HFF-Myc (cell line): ENCODE measurements around the gene PDHX.

Source experiments
- DNase-seq: peaks from one replicate; pipeline ENCODE4 v3.0.0-alpha.2; 2011; ENCODE audit warnings: low read depth; ENCODE audit errors: extremely low read depth
- H3K4me3 ChIP-seq: replicated peaks from 2 replicates; pipeline ENCODE4 v1.5.1; 2011; ENCODE audit warnings: low read depth, mild to moderate bottlenecking, control low read depth, low read length
- TF ChIP-seq, protein P1 (sequence below): IDR thresholded peaks from 2 replicates; pipeline ENCODE4 v1.5.1; 2012; ENCODE audit warnings: mild to moderate bottlenecking, low read depth, low read length, control low read depth; ENCODE audit errors: missing control alignments

Gene PDHX

DNA sequence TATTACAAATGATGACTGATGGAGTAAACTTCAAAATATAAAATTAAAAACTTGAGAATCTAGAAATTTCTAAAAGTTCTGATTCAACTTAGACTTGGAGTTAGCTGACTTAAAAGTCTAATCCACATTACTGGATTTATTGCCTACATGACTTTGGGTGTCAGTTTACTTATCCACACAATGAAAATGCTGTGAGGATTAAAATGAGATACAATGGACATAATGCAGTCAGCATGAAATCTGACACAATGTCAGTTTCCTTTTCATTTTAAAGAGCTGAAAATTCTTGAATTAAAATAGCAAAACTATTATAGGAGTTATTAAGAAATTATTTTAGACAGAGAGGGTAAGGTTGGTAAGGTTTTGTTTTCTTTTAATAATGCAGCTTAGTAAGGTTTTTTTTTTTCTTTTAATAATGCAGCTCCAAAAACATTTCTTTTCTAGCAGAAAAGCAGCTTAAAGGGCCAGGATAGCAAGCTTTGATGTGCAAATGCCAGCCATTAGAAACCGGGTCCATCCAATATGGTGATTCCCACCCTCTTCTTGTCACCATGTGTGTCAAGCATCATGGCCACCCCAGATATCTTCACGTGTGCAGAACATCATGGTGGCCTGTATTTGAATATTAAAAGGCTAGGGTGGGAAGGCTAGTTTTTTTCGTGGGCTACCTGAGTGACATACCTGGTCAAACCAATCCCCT is 19.1 kb upstream of the PDHX start:
- DNase-seq: no peak
- TF ChIP-seq, protein P1, sequence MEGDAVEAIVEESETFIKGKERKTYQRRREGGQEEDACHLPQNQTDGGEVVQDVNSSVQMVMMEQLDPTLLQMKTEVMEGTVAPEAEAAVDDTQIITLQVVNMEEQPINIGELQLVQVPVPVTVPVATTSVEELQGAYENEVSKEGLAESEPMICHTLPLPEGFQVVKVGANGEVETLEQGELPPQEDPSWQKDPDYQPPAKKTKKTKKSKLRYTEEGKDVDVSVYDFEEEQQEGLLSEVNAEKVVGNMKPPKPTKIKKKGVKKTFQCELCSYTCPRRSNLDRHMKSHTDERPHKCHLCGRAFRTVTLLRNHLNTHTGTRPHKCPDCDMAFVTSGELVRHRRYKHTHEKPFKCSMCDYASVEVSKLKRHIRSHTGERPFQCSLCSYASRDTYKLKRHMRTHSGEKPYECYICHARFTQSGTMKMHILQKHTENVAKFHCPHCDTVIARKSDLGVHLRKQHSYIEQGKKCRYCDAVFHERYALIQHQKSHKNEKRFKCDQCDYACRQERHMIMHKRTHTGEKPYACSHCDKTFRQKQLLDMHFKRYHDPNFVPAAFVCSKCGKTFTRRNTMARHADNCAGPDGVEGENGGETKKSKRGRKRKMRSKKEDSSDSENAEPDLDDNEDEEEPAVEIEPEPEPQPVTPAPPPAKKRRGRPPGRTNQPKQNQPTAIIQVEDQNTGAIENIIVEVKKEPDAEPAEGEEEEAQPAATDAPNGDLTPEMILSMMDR: no peak
- H3K4me3 ChIP-seq: no peak overlapping the region

DNA sequence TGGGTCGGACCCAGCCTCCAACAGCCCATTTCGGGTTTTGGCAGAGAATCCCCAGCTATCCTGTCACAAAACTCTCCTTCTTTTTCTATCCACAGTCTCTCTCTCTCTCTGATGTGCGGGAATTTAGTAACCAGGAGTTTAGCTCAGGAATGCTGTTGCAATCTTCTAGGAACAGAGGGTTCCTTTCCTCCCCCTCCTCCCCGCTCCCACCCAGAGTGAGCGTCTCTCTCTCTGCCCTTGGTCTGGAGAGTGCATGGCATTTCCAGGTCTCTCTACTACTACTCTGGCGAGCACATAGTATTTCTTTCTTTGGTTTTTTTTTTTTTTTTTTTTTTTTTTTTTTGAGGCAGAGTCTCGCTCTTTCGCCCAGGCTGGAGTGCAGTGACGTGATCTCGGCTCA is 17.9 kb upstream of the PDHX start:
- TF ChIP-seq, protein P1: no peak
- no peak overlapping the region for H3K4me3 ChIP-seq
- no peak for DNase-seq

DNA sequence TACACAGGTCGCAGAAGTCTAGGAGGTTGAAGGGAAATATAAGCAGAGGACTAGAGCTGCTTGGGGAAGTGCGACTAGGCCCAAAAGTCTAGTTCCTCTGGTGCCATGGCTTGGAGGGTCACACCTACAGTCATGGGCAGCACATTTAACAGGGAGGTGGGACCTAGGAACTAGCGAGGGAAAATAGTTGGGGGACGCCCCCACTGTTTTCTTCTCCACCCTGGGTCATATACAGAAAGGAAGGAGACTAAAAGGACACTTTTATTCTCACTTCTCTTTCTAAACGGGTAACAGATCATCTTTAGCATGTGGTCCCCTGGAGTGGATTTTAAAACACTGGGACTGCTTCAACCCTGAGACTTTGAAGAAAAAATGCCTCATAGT is 16.8 kb upstream of the PDHX start:
- no peak overlapping the region for H3K4me3 ChIP-seq
- TF ChIP-seq, protein P1: no peak
- DNase-seq: no peak

DNA sequence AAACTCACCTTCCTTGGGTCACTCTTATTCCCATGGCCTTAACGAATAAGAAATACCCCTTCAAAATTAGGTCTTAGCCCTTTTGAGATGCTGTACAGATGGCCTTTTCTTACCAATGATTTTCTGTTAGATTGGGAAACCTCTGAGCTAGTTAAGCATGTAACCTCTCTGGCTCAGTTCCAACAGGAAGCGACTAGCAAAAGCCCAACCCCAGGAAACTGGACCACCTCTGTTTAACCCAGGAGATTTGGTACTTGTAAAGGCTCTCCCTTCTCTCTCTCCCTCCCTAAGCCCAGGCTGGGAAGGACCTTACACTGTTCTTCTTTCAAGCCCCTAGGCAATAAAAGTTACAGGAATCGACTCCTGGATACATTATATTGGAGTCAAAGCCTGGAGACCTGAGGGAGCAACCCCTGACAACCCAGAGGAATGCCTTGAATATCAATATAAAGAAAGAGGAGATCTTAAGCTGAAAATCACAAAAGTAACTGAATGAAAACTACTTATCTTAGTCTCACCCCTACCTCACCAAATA is 11.9 kb upstream of the PDHX start:
- H3K4me3 ChIP-seq: no peak overlapping the region
- DNase-seq: no peak
- TF ChIP-seq, protein P1: no peak

DNA sequence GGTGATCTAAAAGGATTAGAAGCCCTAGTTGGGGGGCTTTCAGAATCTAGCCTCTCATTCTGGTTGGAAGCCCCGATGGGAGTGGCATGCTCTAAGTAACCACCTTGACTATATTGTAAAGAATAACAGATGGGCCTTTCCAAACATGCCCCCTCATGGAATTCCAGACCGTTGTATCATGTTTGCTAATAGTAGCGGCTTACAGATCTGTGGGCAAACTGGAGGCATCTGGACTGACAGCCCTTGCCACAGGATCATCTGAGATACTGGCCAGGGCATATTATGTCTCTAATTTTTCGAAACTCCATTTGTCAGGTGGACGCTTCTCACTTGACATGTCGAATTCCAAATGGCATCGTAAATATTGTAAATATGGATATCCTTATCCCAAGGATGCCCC is 10.8 kb upstream of the PDHX start:
- no peak for DNase-seq
- TF ChIP-seq, protein P1: no peak
- H3K4me3 ChIP-seq: no peak overlapping the region

DNA sequence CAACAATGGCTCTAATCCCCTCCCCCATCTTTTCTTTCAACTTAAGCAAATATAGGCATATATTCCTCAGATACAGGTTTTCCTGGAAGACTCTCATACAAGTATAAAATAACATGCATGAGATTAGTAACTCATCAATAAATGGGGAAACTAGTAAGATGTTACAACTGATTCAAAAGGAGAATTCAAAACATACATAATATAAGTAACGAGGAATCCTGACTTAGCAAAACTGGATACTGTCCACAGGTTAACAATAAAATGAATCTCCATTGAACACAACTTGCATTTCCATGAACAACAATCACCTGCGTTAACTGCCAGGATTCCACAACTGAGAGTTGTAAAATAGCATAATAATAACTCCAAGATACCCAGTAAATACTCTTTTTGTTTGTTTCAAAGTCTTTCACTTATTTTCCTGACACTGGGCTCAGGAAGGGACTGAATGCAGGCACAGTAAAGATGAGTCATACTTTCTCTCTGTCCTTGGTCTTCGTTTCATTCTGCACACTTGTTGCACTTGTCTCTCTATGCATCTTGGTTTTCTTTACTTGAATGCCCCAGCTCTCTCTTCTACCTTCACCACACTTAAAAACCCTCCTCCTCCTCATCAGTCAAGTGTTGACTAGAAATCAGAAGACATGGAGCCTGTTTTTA is 8.4 kb upstream of the PDHX start:
- TF ChIP-seq, protein P1: no peak
- H3K4me3 ChIP-seq: no peak overlapping the region
- DNase-seq: no peak
